HG03066 (cell line): ENCODE data around the gene FBXL16.
"Not testable (repeated sequence)": the region's sequence is repeated elsewhere in the genome, so short reads cannot be mapped to it uniquely, and the experiment has no call there.

Source experiments
- ATAC-seq: cut with Tn5 transposase; IDR thresholded peaks from one replicate; pipeline ENCODE4 v1.9.1; 2021; ENCODE audit warnings: low read depth; ENCODE audit not compliant: unreplicated experiment

FBXL16 gene

GRCh38 chr16:705431-706188 is at the start of gene FBXL16:
Gene FBXL16 (minus strand): TSS chr16:705801. CDS start chr16:697405, 8,396 bp downstream.
- no peak for ATAC-seq

- no peak for ATAC-seq
These were observed 49.1 kb upstream of the FBXL16 start for GRCh38 chr16:754656-755055.

GRCh38 chr16:754121-754607 is 48.6 kb upstream of the FBXL16 start:
- not testable (repeated sequence) for ATAC-seq

GRCh38 chr16:752007-752312 is 46.4 kb upstream of the FBXL16 start:
- no peak for ATAC-seq

- ATAC-seq = no peak
These were observed 45.8 kb upstream of the FBXL16 start for GRCh38 chr16:751152-752006.

- ATAC-seq = no peak
These were observed 44.9 kb upstream of the FBXL16 start for GRCh38 chr16:750485-750884.

- no peak for ATAC-seq
These were observed 43.4 kb upstream of the FBXL16 start for GRCh38 chr16:749010-749409.

GRCh38 chr16:747978-748746 is 42.6 kb upstream of the FBXL16 start:
- ATAC-seq = no peak

GRCh38 chr16:746637-747036 is 41.0 kb upstream of the FBXL16 start:
- ATAC-seq = no peak

GRCh38 chr16:745739-746138 is 40.1 kb upstream of the FBXL16 start:
- no peak for ATAC-seq

GRCh38 chr16:743794-744500 is 38.3 kb upstream of the FBXL16 start:
- no peak for ATAC-seq

- not testable (repeated sequence) for ATAC-seq
These were observed 37.3 kb upstream of the FBXL16 start for GRCh38 chr16:742894-743293.

GRCh38 chr16:741986-742629 is 36.5 kb upstream of the FBXL16 start:
- no peak for ATAC-seq

GRCh38 chr16:740764-741505 is 35.3 kb upstream of the FBXL16 start, which contains the start of gene CIAO3:
Gene CIAO3 (minus strand): TSS chr16:740997. CDS start chr16:740985, 12 bp downstream.
- peak; percentile 44 for ATAC-seq

GRCh38 chr16:740459-740763 is 34.8 kb upstream of the FBXL16 start:
- no peak for ATAC-seq

GRCh38 chr16:739560-740458 is 34.2 kb upstream of the FBXL16 start:
- ATAC-seq = no peak

GRCh38 chr16:736936-737481 is 31.4 kb upstream of the FBXL16 start:
- no peak for ATAC-seq

- ATAC-seq = peak; percentile 39
These were observed 30.4 kb upstream of the FBXL16 start for GRCh38 chr16:735982-736453.
